SH-SY5Y (cell line): ENCODE measurements around the gene ASZ1.

ENCODE experiments used
- GATA2 ChIP-seq: IDR thresholded peaks from 2 replicates; pipeline ENCODE4 v1.6.1; 2011; ENCODE audit warnings: mild to moderate bottlenecking, low read depth, low read length
- GATA3 ChIP-seq: IDR thresholded peaks from 2 replicates; pipeline ENCODE4 v1.6.1; 2011; ENCODE audit warnings: low read depth, mild to moderate bottlenecking, low read length, moderate library complexity

GRCh38 chr7:117402109-117402508 is 25.2 kb downstream of the ASZ1 start:
- no peak for TF ChIP-seq GATA2
- TF ChIP-seq GATA3, result no peak
